ENCODE results near the gene SEPTIN11.
"Not testable (repeated sequence)": the region's sequence is repeated elsewhere in the genome, so short reads cannot be mapped to it uniquely, and the experiment has no call there.

Gene SEPTIN11

DNA sequence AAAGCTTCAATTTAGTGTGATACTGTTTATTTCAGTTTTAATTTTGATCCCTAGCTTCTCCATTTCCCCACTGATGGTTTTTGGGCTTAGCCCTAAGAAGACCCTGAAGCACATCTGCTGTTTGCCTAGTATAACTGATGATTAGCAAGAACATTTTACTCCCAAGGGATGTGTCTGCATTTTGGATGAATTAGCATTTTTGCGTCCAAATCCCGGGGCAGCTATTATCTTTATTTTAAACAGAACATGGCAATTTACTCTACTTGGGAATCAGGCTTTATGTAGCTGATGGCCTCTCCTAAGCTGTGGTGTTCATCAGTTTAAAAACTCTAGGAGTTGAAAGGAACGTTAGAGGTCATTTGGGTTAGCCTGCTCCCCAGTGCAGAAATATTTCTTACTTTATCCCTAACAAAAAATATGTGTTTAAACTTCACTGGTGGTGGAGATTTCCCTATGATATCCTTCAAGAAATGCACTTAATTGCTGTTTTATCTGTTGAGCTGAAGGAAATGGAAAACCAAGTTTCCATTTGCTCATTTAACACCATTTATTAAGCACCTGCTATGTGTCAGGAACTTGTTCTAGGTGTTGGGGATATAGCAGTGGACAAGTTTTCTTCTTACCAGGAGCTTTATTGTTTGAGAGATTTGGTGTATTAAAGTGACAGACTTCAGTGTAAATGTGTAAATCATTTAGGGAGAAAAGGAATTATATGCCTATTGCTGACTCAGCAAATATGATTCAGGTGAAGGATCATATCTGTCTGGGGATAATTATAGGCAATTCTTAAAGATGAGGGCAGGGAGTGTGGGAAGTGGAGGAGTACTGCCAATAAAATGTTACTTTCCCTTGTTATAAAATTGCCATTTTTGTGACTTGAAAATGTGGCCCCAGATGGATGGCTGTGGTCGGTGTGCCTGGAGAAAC is 3.4 kb downstream of the SEPTIN11 start:
- DNase-seq = no peak

- DNase-seq = no peak
These were observed 4.4 kb downstream of the SEPTIN11 start for GRCh38 chr4:76953956-76954355.

DNA sequence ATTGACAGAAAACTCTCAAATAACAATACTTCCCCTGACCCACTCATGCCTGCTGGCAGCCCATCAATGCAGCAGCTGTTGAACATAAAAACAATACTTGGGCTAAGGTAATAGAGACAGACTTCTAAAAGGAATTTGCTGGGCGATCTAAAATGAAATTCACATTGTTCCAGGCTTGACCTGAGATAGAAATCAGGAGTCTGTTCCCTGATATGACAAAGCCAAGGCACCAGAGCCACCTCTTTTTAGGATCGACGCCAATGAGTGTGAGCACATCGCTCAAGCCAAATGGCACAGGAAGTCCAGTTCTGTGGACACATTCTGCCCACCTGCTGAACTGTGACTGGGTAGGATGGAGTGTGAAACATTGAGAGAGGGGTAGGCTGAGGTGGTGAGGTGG is 4.9 kb downstream of the SEPTIN11 start:
- DNase-seq = no peak

- no peak for DNase-seq
These were observed 5.6 kb downstream of the SEPTIN11 start for GRCh38 chr4:76955182-76955581.

DNA sequence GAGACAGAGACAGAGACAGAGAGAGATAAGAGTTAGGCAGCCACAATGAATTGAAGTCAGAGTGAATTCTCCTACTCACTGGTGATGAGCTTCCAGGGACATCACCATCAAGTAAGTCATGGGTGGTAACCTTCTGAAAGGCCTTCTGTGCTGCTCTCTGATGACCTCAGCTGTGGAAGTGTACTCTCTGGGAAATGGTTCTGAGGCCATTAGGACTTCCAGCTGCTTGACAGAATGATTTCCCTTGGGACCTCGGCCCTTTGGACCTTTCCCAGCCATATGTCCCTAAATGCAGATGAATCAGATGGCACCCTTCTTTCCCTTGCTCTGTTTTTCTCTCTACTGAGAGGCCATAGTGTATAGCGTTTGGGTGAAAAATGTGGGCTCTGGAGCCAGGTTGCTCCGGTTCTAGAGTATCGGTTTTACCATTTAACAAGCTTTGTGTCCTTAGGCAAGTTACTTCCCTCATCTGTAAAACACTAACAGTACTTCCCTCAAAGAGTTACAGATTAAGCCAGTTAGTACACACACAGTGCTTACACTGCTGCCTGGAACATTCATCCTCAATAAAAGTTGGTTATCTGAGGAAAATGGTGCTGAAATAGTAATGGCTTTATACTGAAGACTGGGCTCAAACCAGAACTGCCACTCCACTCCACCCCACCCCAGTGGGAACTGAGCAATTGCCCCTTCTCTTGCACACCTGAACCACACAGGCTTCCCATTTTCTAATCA is 7.6 kb downstream of the SEPTIN11 start:
- DNase-seq = no peak

GRCh38 chr4:76958891-76959290 is 9.3 kb downstream of the SEPTIN11 start:
- no peak for DNase-seq

GRCh38 chr4:76960014-76960413 is 10.5 kb downstream of the SEPTIN11 start:
- no peak for DNase-seq

GRCh38 chr4:76962406-76963130 is 13.0 kb downstream of the SEPTIN11 start:
- DNase-seq = no peak

DNA sequence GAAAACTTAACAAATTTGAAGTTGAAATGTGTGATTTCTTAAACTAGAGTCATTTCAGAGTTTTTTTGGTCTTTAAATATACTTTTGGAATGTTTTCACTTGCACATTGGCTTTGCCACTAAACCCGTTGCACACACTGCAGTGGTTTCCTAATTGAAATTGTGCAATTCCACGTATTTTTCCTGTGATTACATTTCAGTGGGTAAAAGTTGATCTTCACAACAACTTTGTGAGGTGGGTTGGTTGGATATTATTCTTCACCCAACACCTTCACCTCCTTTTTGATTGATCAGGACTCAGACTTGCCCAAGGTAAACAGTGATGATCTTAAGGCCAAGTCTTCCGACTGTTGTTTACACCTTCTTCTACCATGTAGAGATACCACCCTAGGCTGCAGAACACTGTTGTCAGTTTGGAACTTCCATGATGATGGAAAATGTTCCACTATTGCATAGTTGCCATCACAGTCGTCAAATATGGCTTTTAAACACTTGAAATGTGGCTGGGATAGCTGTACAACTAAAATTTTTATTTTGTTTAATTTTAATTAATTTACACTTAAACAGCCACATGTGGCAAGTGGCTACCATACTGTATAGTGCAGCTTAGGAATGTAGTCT is 13.7 kb downstream of the SEPTIN11 start:
- DNase-seq = no peak

DNA sequence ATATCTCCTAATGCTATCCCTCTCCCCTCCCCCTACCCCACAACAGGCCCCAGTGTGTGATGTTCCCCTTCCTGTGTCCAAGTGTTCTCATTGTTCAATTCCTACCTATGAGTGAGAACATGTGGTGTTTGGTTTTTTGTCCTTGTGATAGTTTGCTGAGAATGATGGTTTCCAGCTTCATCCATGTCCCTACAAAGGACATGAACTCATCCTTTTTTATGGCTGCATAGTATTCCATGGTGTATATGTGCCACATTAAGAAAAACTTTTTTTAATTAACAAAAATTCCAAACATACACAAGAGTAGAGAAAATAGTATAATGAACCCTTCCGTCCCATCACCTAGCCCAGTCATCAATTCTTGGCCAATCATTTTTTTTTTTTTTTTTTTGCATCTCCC is 14.4 kb downstream of the SEPTIN11 start:
- not testable (repeated sequence) for DNase-seq

DNA sequence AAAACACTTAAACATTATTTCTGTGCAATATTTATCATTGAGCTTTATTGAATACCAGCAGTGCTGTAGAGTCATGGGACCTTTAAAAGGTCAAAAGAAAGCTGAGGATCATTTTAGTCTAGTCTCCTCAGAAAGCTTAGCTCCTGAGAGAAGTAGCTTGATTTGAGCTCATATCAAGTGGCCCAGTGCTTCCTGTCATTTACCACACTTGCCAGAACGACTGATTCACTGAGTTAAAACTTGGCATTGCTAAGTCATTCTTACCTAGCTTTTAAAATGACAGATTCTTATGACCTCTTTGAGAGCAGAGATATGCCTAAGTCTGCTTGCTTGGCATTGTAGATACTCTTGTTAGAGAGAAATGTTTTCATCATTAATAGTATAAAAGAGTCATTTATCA is 15.2 kb downstream of the SEPTIN11 start:
- no peak for DNase-seq

DNA sequence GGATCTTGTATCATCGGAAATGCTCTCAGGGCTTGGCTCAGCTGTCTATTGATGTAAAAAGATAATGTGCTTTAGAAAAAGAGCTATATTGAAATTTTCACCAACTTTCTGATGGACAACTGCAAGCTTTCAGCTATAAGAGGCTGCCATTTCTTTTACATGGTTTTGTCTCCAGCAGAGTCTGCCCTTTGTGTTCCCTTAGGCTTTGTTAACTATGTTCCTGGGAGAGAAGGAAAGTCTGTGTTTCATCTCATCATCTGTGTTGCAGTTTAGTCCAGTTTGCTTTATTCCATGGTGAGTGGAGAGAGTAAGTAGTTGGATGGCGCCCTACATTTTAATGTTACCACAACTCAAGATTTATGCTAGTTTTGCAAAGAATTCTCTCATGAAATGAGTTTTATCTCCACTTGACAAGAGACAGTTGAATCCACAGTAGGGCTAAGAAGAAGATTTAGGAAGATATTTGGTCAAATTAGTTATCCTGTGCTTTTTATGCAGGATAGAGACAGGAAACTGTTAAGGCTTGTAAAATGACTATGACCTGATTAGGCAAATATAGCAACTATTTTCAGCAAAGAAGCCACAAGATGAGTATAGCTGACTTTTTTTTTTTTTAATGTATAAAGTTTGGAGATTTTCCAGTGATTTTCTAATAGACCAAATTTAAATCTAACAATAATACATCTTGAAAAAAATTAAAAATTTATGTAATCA is 16.5 kb downstream of the SEPTIN11 start:
- DNase-seq = no peak

- DNase-seq = no peak
These were observed 19.4 kb downstream of the SEPTIN11 start for GRCh38 chr4:76968937-76969336.

GRCh38 chr4:76969495-76969894 is 19.9 kb downstream of the SEPTIN11 start:
- no peak for DNase-seq

DNA sequence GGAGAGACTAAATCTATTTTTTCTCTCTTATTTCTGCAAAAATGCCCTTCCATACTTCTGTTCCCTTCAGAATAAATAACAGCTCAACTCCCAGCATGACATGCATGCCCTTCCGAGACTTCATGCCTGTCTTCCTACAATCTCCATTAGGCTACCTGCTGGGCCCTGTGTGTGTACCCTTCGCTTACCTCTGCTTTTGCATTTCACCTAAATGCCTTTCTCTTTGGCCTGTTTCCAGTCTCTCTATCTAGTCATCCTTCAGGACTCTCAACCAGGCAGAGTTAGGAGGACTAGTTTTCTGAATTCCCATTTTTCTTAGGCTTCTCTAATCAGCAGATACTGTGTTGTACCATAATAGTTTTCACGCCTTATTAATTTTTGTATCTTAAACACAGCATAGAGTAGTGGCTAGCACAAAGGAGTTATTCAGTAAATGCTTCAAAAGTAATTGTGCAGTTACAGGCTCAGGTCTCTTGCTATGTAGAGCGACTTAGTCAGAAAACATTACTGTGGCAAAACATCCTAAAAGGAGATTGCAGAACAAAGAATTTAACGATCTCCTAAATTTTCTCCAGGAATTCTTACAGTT is 20.5 kb downstream of the SEPTIN11 start:
- no peak for DNase-seq

DNA sequence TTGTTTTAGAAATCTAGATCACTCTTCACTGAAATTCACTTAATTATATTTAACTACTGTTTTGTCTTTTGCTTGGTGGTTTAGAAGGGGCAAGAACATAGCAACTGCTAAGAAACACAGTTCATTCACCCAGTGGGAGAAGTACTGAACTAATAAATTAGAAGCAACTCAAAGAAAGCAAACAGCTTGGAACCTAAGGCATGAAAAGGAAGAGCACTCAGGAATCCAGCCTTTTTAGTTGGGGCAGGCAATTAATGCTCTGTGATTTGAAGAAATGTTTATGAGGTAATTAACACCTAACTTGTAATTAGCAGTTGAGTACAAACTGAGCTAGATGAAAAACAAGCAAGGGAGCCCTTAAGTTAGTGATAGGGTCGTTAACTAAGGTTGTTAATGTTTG is 22.8 kb downstream of the SEPTIN11 start:
- DNase-seq = no peak

DNA sequence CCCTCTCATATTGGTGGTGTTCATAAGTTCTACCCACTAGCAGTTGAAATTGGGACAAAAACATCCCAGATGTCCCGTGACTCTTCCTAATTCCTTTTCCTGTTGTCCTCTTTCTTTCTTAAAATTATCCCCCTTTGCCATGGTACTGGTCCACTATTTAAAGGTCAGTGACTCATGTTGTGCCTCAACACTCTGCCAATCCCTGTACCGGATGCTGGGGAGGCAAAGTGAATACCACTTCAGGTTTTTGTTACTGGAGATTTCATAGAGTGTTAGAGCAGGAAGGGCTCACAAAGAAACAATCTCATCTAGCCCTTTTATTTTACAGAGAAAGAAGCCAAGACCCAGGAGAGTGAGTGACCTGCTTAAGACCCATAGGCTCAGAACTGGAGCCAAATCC is 24.6 kb downstream of the SEPTIN11 start:
- no peak for DNase-seq

DNA sequence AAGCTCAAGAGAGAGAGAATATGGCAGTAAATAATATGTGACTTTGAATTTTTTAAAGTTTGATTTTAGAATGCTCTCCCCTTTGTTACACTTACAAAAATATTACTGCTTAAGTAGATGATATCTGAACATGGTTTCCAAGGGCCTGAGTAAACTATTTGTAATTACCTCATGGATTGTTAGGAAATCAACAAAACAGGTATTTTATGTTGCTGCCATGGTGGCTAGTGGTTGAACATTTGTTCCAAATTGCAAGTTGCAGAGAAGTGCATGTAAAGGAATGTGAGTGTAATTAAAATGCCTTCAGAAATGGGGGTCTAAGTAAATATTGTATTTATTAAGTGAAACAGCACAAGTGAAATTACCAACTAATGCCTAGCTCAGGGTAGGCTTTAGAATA is 27.6 kb downstream of the SEPTIN11 start:
- no peak for DNase-seq

DNA sequence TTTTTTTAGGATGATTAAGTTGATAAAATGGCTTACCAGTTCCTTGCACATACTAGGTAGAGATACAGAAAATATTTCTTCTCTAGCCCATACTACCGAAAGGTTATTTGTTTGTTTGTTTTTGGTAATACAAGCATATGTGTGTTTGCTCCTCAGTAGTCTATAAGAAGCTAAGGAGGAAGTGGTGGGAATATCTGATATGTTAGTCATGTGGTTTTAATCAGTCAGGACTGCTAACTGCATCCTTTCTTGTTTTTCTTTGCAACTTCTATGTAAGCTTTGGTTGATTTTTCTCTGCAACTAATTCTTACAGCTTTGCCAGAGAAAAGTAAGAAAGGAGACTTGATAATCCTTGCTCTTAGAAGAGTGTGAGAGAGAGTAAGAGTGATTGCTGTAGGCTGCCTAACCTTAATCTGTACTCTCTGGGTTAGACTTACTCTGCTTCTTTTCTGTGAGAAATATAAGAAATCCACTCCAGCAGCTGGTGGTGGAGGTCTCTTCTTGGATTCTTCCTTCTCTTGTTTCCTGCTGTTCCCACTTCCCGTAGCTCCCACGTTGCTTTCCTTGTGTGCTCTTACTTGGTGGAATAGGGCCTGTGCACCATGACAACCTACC is 28.3 kb downstream of the SEPTIN11 start:
- DNase-seq = no peak

- DNase-seq = no peak
These were observed 29.7 kb downstream of the SEPTIN11 start for GRCh38 chr4:76979236-76979635.

GRCh38 chr4:76980261-76980660 is 30.7 kb downstream of the SEPTIN11 start:
- no peak for DNase-seq

GRCh38 chr4:76981644-76982043 is 32.1 kb downstream of the SEPTIN11 start:
- no peak for DNase-seq

Data from activated T-cell treated with anti-CD3 and anti-CD28 coated beads, Interleukin-2, amount 50 U/mL, for 48 hours (primary cell).